Liver (tissue), 9 donors: ENCODE data around the gene PPL. TPM values are rescaled to one million over a fixed set of nuclear protein-coding genes. Genes with fewer than 3 reads are reported as not detected.

ENCODE experiments used
- DNase-seq: peaks from one replicate; pipeline ENCODE4 v3.0.0-alpha.2; 2017; ENCODE audit warnings: low spot score
- H3K27ac ChIP-seq, 2 donors: one replicate each; pipeline ENCODE4 v1.7.0; 2013; ENCODE audit warnings: inconsistent platforms in 2 of 2, low read length in 2 of 2, control low read depth in 1 of 2, low read depth in 1 of 2, mild to moderate bottlenecking in 1 of 2
- H3K27me3 ChIP-seq, 4 donors: one replicate each; pipeline versions ENCODE4 v1.6.1 to v1.7.0; 2013; ENCODE audit warnings: low read length in 3 of 4, inconsistent platforms in 1 of 4, mild to moderate bottlenecking in 1 of 4, moderate library complexity in 1 of 4; ENCODE audit not compliant: control insufficient read depth in 4 of 4, insufficient read depth in 4 of 4
- H3K36me3 ChIP-seq, 4 donors: one replicate each; pipeline versions ENCODE4 v1.6.1 to v1.7.0; 2013; ENCODE audit warnings: low read length in 3 of 4, mild to moderate bottlenecking in 3 of 4, low read depth in 1 of 4, moderate library complexity in 1 of 4; ENCODE audit not compliant: control insufficient read depth in 4 of 4, insufficient read depth in 3 of 4
- H3K4me1 ChIP-seq, 4 donors: one replicate each; pipeline versions ENCODE4 v1.6.1 to v1.7.0; 2013; ENCODE audit warnings: low read length in 3 of 4, mild to moderate bottlenecking in 3 of 4, moderate library complexity in 1 of 4; ENCODE audit not compliant: control insufficient read depth in 4 of 4, insufficient read depth in 4 of 4
- H3K4me3 ChIP-seq, 3 donors: one replicate each; pipeline versions ENCODE4 v1.6.1 to v1.7.0; 2013; ENCODE audit warnings: low read length in 3 of 3, control low read depth in 1 of 3, low read depth in 1 of 3, mild to moderate bottlenecking in 1 of 3
- H3K9ac ChIP-seq, 2 donors: one replicate each; pipeline ENCODE4 v1.7.0; 2013; ENCODE audit warnings: low read length in 2 of 2, mild to moderate bottlenecking in 2 of 2, moderate library complexity in 2 of 2, control low read depth in 1 of 2, low read depth in 1 of 2
- H3K9me3 ChIP-seq, 4 donors: one replicate each; pipeline versions ENCODE4 v1.6.1 to v1.7.0; 2013; ENCODE audit warnings: low read length in 3 of 4; ENCODE audit not compliant: control insufficient read depth in 4 of 4
- CTCF ChIP-seq: fragments of 150-350 bp; IDR thresholded peaks from 2 replicates; pipeline ENCODE4 v1.5.1; 2017; ENCODE audit warnings: improper control_type of control experiment, low read depth, low read length; ENCODE audit not compliant: missing input control
- EGR1 ChIP-seq, 2 donors: IDR thresholded peaks; 2 replicates each; pipeline ENCODE4 v1.6.1; 2016 to 2018; ENCODE audit warnings: antibody characterized with exemption in 2 of 2, low read depth in 2 of 2
- FOXA2 ChIP-seq: IDR thresholded peaks from 2 replicates; pipeline ENCODE4 v1.6.1; 2016; ENCODE audit warnings: antibody characterized with exemption
- GABPA ChIP-seq, 2 donors: IDR thresholded peaks in 1 of 2; conservative IDR thresholded peaks in 1 of 2; 2 replicates each; pipeline ENCODE4 v1.6.1; 2016; ENCODE audit warnings: antibody characterized with exemption in 2 of 2, mild to moderate bottlenecking in 1 of 2, moderate library complexity in 1 of 2
- MAX ChIP-seq: IDR thresholded peaks from 2 replicates; pipeline ENCODE4 v1.6.1; 2016; ENCODE audit warnings: antibody characterized with exemption
- RXRA ChIP-seq, 2 donors: IDR thresholded peaks; 2 replicates each; pipeline ENCODE4 v1.6.1; 2017 to 2018; ENCODE audit warnings: antibody characterized with exemption in 2 of 2, mild to moderate bottlenecking in 1 of 2
- SP1 ChIP-seq: IDR thresholded peaks from 2 replicates; pipeline ENCODE4 v1.6.1; 2018; ENCODE audit warnings: antibody characterized with exemption, mild to moderate bottlenecking
- ZBTB33 ChIP-seq: IDR thresholded peaks from 2 replicates; pipeline ENCODE4 v1.6.1; 2016; ENCODE audit warnings: antibody characterized with exemption
- WGBS: extraction: QIAGEN DNeasy Blood & Tissue Kit; methylation state at CpG from one replicate; pipeline ENCODE4 v1.1.7; 2013; 5-methylcytosine and 5-hydroxymethylcytosine counted together
- polyA plus RNA-seq, 2 donors: library from polyadenylated mRNA; stranded (reverse) in 1 of 2; unstranded in 1 of 2; fragments of 200-250 nt in 1 of 2; fragments of >200 nt in 1 of 2; fragmentation: Nextera tagmentation in 1 of 2; extraction: Ambion mirVana in 1 of 2; gene quantifications; one replicate each; pipeline versions ENCODE4 v1.2.1 to v1.2.3, GENCODE V29; 2013 to 2015
- total RNA-seq, 2 donors: library from RNA; depleted of rRNA; stranded (reverse); fragments of >200 nt; gene quantifications; one replicate each; pipeline ENCODE4 v1.2.3, GENCODE V29; 2014
- TF ChIP-seq, protein P1 (sequence below): IDR thresholded peaks from 2 replicates; pipeline ENCODE4 v1.6.1; 2016; ENCODE audit warnings: antibody characterized with exemption
- TF ChIP-seq, protein P2 (sequence below): IDR thresholded peaks from 2 replicates; pipeline ENCODE4 v1.6.1; 2016; ENCODE audit warnings: antibody characterized with exemption, mild to moderate bottlenecking
- donor health status: healthy.
- donor health status: healthy.
- donor health status: healthy.
- donor health status: healthy.
- donor health status: healthy.

PPL gene
- total and polyA plus RNA-seq, 4 donors, result 2.1 to 26.0 (median 6.1) TPM

DNA sequence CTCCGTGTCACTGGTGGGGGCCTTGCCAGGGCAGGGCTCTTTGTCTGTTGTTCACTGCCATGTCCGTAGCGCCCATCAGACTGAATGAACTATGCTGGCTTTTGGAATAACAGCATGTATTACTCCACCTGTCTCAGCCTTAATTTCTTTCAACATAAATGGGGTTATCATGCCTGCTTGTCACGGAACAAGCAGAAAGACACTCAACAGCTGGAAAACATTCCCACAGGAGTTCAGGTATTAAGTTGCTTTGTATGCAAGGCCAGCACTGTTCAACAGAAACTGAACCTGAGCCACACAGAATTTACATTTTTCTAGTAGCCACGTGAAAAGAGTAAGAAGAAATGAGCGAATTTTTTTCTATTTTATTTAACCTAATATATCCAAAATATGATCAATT lies 13.1 kb downstream of the PPL start:
- 89% methylated on average over 6 of the region's 6 CpGs for WGBS
- H3K9me3 ChIP-seq, result no peaks in the 10 kb centered on the region
- no peak for DNase-seq
- no peak overlapping the region for H3K9ac ChIP-seq
- peaks cover 4 to 23% (median 17%) of the 10 kb centered on the region in 4 donors for H3K4me1 ChIP-seq
- no peaks in the 10 kb centered on the region for H3K27me3 ChIP-seq
- peaks cover 0 to 6% (median 1%) of the 10 kb centered on the region in 4 donors for H3K36me3 ChIP-seq
- H3K27ac ChIP-seq, result no peak overlapping the region
- H3K4me3 ChIP-seq, result no peak overlapping the region
- TF ChIP-seq, protein P1, sequence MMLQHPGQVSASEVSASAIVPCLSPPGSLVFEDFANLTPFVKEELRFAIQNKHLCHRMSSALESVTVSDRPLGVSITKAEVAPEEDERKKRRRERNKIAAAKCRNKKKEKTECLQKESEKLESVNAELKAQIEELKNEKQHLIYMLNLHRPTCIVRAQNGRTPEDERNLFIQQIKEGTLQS, result no peak

GRCh38 chr16:4922721-4923342 lies 14.1 kb downstream of the PPL start:
- 84% methylated on average over 18 of the region's 18 CpGs for WGBS
- Histone ChIP-seq H3K9me3 (no peaks in the 10 kb centered on the region), H3K9ac (no peak overlapping the region), H3K4me3 (no peak overlapping the region), H3K4me1 (peaks cover 4 to 23% (median 17%) of the 10 kb centered on the region in 4 donors), H3K27ac (no peak overlapping the region), H3K36me3 (peaks cover 0 to 6% (median 1%) of the 10 kb centered on the region in 4 donors), H3K27me3 (no peaks in the 10 kb centered on the region)
- no peak for DNase-seq
- TF ChIP-seq CTCF (no peak), GABPA (IDR thresholded peaks at IDR 0.05 in 1 of 2, conservative IDR thresholded peaks at IDR 0.05 in 1 of 2) (no peak)

DNA sequence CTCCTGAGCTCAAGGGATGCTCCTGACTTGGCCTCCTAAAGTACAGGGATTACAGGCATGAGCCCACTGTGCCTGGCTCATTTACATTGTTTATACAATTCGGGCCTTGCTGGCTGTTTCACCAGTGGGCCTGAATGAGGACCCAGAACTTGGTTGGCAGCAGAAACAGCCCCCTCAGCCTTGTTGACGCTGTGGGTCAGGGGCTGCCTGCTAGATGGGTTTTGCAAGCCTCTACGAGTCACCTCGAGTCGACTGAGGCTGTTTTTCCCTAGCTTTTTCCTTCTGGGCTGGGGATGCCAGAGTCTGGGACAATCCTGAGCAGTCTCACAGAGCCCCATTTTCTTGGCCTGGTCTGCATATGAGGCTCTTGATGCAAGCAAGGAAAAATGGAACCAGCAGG lies 16.1 kb downstream of the PPL start:
- WGBS, result 90% methylated on average over 5 of the region's 5 CpGs
- Histone ChIP-seq H3K27me3 (no peaks in the 10 kb centered on the region), H3K4me1 (peaks cover 4 to 18% (median 14%) of the 10 kb centered on the region in 4 donors), H3K27ac (no peak overlapping the region), H3K4me3 (no peak overlapping the region), H3K9ac (no peak overlapping the region), H3K36me3 (peaks cover 0 to 3% (median 0%) of the 10 kb centered on the region in 4 donors), H3K9me3 (no peaks in the 10 kb centered on the region)
- TF ChIP-seq RXRA (IDR thresholded peaks at IDR 0.05) (no peak), EGR1 (IDR thresholded peaks at IDR 0.05; ENCODE audit: low read depth in 2 of 2) (no peak)
- no peak for DNase-seq

DNA sequence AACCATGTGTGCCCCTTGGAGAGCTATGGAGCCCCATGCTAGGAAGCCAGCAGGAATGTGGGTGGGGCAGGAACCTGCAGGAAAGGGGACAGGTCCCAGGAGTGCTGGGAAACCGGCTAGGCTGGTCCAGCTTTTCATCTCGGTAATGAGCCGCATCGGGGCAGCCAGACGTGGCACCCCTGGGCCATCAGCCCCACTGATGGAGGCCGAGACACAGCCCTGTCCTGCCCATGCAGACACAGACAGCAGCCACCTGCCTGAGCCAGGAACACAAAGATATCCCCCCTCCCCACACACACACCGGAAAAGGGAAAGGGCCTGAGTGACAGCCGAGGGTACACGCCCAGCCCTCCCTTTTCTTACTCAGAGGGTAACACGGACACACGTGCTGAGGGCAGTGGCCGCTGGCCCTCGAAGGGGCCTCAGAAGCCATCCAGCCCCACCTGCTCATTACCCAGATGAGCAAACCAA lies 18.1 kb downstream of the PPL start:
- peaks cover under 1 to 4% (median 1%) of the 10 kb centered on the region in 4 donors for H3K4me1 ChIP-seq
- H3K36me3 ChIP-seq, result peaks cover 0 to 3% (median 0%) of the 10 kb centered on the region in 4 donors
- no peaks in the 10 kb centered on the region for H3K27me3 ChIP-seq
- DNase-seq, result no peak
- no peak overlapping the region for H3K4me3 ChIP-seq
- 75% methylated on average over 13 of the region's 13 CpGs for WGBS
- no peak overlapping the region for H3K9ac ChIP-seq
- H3K27ac ChIP-seq, result no peak overlapping the region
- no peaks in the 10 kb centered on the region for H3K9me3 ChIP-seq
- TF ChIP-seq FOXA2, result no peak
- no peak for TF ChIP-seq MAX
- TF ChIP-seq ZBTB33, result no peak
- no peak for TF ChIP-seq GABPA (IDR thresholded peaks at IDR 0.05 in 1 of 2, conservative IDR thresholded peaks at IDR 0.05 in 1 of 2)
- TF ChIP-seq SP1, result no peak
- no peak for TF ChIP-seq CTCF
- TF ChIP-seq, protein P2, sequence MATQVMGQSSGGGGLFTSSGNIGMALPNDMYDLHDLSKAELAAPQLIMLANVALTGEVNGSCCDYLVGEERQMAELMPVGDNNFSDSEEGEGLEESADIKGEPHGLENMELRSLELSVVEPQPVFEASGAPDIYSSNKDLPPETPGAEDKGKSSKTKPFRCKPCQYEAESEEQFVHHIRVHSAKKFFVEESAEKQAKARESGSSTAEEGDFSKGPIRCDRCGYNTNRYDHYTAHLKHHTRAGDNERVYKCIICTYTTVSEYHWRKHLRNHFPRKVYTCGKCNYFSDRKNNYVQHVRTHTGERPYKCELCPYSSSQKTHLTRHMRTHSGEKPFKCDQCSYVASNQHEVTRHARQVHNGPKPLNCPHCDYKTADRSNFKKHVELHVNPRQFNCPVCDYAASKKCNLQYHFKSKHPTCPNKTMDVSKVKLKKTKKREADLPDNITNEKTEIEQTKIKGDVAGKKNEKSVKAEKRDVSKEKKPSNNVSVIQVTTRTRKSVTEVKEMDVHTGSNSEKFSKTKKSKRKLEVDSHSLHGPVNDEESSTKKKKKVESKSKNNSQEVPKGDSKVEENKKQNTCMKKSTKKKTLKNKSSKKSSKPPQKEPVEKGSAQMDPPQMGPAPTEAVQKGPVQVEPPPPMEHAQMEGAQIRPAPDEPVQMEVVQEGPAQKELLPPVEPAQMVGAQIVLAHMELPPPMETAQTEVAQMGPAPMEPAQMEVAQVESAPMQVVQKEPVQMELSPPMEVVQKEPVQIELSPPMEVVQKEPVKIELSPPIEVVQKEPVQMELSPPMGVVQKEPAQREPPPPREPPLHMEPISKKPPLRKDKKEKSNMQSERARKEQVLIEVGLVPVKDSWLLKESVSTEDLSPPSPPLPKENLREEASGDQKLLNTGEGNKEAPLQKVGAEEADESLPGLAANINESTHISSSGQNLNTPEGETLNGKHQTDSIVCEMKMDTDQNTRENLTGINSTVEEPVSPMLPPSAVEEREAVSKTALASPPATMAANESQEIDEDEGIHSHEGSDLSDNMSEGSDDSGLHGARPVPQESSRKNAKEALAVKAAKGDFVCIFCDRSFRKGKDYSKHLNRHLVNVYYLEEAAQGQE, result no peak
